Cardiac muscle cell (in vitro differentiated cells and primary cell): Measurements from ENCODE around the gene FNDC11. TPM values are rescaled to one million over a fixed set of nuclear protein-coding genes. Genes with fewer than 3 reads are reported as not detected.

ENCODE experiments used
- DNase-seq, 2 donors: peaks; one replicate each; pipeline versions ENCODE4 v3.0.0 to v3.0.0-alpha.2; 2010 to 2017; ENCODE audit warnings: low read depth in 1 of 2, low spot score in 1 of 2
- H3K27ac ChIP-seq: fragments of 200-600 bp; sonication (generic); 2 replicates; pipeline ENCODE4 v1.5.1; 2016
- H3K27me3 ChIP-seq: fragments of 200-600 bp; sonication (generic); 2 replicates; pipeline ENCODE4 v1.6.0; 2016; ENCODE audit warnings: control low read depth
- H3K36me3 ChIP-seq: fragments of 200-600 bp; sonication (generic); 2 replicates; pipeline ENCODE4 v1.5.1; 2016; ENCODE audit warnings: control low read depth
- H3K4me1 ChIP-seq: fragments of 200-600 bp; sonication (generic); 2 replicates; pipeline ENCODE4 v1.8.1; 2017; ENCODE audit warnings: low read depth, mild to moderate bottlenecking, mixed run types
- H3K4me3 ChIP-seq: fragments of 200-600 bp; sonication (generic); 2 replicates; pipeline ENCODE4 v1.5.1; 2016; ENCODE audit warnings: mild to moderate bottlenecking
- H3K9me3 ChIP-seq: fragments of 200-600 bp; sonication (generic); 2 replicates; pipeline ENCODE4 v1.5.1; 2017; ENCODE audit warnings: low read depth, mild to moderate bottlenecking, control low read depth
- polyA plus RNA-seq: library from polyadenylated mRNA; unstranded; fragments of >200 nt; fragmentation: Nextera tagmentation; extraction: Ambion mirVana; gene quantifications from 2 replicates; pipeline ENCODE4 v1.2.1, GENCODE V29; 2016
- total RNA-seq: library from RNA; depleted of rRNA; stranded (reverse); fragments of >200 nt; gene quantifications from 2 replicates; pipeline ENCODE4 v1.2.3, GENCODE V29; 2016
- TF ChIP-seq, protein P1 (sequence below): IDR thresholded peaks from 2 replicates; pipeline ENCODE4 v1.5.1; 2012; ENCODE audit warnings: low read depth, mild to moderate bottlenecking, low read length

The FNDC11 gene
- total and polyA plus RNA-seq, 2 experiments from 2014 or later: 0.09 to 3.4 TPM

DNA sequence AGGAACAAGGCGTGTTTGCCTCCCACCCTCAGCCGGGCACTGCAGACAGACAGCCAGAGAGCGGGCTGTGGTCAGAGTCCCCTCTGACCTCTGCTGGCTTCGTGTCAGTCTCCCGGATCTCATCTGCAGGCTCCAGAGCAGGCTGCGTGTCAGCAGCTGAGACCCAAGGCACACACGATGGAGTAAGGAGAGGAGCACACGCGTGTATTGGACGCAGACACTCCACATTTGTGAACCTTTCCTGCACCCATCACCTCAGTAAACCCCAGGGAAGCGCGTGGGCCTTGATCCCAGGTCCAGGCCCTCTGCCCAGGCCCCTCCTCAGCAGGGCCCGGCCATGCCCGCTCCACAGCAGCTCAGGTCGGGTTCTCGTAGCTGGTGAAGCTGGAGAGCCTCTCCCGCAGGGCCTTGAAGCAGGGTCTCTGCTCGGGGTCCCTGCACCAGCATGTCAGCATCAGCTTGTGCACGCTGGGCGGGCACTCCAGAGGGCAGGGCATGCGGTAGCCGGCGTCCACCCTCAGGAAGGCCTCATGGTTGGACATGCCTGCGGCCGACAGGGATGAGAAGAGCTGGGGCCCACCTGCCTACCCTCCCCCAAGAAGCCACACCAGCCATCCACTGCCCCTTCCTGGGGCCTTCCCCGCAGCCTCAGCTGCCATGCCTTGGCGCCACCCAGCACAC lies 24.6 kb upstream of the FNDC11 start:
- no peaks in the 10 kb centered on the region for H3K9me3 ChIP-seq
- H3K4me1 ChIP-seq: peaks cover 9% of the 10 kb centered on the region
- no peaks in the 10 kb centered on the region for H3K36me3 ChIP-seq
- no peak overlapping the region for H3K4me3 ChIP-seq
- TF ChIP-seq, protein P1, sequence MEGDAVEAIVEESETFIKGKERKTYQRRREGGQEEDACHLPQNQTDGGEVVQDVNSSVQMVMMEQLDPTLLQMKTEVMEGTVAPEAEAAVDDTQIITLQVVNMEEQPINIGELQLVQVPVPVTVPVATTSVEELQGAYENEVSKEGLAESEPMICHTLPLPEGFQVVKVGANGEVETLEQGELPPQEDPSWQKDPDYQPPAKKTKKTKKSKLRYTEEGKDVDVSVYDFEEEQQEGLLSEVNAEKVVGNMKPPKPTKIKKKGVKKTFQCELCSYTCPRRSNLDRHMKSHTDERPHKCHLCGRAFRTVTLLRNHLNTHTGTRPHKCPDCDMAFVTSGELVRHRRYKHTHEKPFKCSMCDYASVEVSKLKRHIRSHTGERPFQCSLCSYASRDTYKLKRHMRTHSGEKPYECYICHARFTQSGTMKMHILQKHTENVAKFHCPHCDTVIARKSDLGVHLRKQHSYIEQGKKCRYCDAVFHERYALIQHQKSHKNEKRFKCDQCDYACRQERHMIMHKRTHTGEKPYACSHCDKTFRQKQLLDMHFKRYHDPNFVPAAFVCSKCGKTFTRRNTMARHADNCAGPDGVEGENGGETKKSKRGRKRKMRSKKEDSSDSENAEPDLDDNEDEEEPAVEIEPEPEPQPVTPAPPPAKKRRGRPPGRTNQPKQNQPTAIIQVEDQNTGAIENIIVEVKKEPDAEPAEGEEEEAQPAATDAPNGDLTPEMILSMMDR: no peak
- H3K27ac ChIP-seq: no peak overlapping the region
- DNase-seq: no peak
- no peaks in the 10 kb centered on the region for H3K27me3 ChIP-seq

DNA sequence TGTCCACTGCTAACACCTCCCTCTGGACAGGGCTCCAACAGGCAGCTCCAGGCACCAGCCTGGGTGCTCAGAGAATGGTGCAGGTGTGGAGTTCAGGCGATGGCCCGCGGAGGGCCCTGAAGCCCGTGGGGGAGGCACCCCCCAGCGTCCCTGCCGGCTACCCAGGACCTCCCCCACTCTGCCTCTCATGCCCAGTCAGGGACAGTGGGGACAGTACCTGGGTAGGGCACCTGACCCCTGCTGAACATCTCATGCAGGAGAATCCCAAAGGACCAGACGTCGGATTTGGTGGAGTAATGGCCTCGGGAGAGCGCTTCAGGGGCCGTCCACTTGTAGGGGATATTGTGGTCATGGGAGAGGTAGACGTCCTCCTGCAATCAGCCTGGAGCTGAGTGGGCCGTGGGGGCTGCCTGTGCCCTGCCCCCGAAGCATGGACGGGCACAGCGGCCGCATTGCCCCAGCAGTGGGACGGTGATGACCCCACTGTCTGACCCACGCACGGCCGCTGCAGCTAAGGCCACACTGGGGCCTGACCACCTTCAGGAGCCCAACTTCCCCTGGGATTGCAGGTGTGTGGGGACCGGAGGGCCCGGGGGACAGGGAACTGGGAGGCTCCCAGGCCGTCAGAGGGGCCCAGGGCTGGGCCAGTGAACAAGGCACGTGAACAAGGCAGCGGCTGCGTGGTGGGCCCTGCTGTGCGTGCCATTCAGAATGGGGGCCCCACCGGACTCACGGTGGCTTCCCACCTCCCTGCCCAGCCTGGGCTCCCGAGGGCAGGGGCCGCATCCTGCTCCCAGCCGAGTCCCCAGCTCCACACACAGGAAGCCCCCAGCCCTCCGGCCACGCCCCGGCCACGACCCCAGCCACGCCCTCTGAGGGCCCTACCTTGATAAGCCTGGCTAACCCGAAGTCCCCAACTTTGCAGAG lies 23.8 kb upstream of the FNDC11 start:
- H3K36me3 ChIP-seq: no peaks in the 10 kb centered on the region
- no peak overlapping the region for H3K4me3 ChIP-seq
- no peak for DNase-seq
- no peaks in the 10 kb centered on the region for H3K27me3 ChIP-seq
- H3K9me3 ChIP-seq: no peaks in the 10 kb centered on the region
- no peak overlapping the region for H3K27ac ChIP-seq
- H3K4me1 ChIP-seq: peaks cover 11% of the 10 kb centered on the region
- TF ChIP-seq, protein P1: no peak

DNA sequence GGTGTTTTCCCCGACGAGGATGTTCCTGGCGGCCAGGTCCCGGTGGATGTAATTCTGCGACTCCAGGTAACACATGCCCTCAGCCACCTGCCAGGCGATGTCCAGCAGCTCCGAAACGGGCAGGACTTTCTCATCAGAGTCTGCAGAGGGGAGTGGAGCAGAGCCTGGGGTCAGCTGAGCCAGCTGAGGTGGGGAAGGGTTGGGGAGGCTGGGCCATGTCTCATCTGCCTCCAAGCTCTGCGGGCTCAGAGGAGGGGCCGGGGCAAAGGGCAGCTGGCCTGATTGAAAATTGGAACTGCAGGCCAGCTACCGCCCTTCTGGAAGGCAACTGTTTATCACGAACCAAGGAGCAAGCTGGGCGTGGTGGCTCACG lies 23.2 kb upstream of the FNDC11 start:
- H3K4me1 ChIP-seq: peaks cover 11% of the 10 kb centered on the region
- TF ChIP-seq, protein P1: no peak
- H3K27me3 ChIP-seq: no peaks in the 10 kb centered on the region
- no peaks in the 10 kb centered on the region for H3K9me3 ChIP-seq
- no peak overlapping the region for H3K4me3 ChIP-seq
- DNase-seq: no peak
- no peak overlapping the region for H3K27ac ChIP-seq
- no peaks in the 10 kb centered on the region for H3K36me3 ChIP-seq

DNA sequence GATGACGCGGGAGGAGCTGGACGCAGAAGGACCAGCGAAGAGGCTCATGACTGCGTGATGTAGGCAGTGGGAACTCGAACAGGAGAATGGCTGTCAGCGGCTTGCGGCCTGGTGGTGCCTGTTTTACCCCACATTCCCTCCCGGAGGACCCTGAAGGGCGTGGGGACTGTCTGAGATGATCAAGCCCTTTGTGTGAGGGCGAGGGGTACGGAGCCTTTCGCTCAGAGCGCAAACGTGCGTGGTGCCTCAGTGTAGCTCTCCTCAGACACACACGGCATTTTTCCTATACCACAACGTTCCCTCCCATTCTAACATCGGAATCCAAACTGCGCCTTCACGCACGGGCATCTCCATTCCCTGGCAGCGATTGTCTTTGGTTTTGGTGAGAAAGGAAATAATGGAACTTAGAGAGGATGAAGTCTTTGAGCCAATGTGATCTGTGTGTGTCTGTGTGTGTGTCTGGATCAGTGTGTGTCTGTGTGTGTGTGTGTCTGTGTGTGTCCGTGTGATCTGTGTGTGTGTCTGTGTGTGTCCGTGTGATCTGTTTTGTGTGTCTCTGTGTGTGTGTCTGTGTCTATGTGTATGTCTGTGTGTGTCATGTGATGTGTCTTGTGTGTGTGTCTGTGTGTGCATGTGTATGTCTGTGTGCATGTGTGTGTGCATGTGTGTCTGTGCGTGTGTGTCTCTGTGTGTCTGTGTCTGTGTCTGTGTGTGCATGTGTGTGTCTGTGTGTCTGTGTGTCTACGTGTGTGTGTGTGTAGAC lies 22.1 kb upstream of the FNDC11 start:
- TF ChIP-seq, protein P1: no peak

DNA sequence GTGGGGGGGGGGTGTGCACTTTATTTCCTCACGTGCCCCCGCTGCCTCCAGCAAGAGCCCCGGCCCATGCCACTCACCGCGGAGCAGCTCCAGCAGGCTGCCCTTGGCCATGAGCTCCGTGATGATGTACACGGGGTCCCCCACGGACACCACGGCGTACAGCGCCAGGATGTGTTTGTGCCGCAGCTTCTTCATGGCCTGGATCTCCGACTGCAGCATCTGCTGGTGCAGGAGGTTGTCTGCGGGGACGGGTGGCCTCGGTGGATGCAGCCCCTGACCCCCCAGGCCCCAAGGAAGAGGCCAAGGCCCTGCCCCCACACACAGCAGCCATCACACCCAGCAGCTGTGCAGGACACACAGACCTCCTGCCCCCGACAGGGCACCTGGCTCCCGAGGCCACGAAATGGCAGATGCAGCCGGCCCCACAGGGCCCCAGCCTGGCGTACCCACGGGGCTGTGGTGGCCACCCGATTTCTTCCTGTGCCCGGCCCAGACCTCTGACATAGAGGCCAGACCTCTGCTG lies 21.4 kb upstream of the FNDC11 start:
- H3K4me3 ChIP-seq: no peak overlapping the region
- DNase-seq: no peak
- H3K27ac ChIP-seq: no peak overlapping the region
- H3K4me1 ChIP-seq: peaks cover 11% of the 10 kb centered on the region
- H3K36me3 ChIP-seq: no peaks in the 10 kb centered on the region
- TF ChIP-seq, protein P1: no peak
- no peaks in the 10 kb centered on the region for H3K27me3 ChIP-seq
- H3K9me3 ChIP-seq: no peaks in the 10 kb centered on the region

More for the DNA sequence above, 22.1 kb upstream of the FNDC11 start:
- H3K4me1 ChIP-seq: peaks cover 11% of the 10 kb centered on the region
- H3K36me3 ChIP-seq: no peaks in the 10 kb centered on the region
- no peak overlapping the region for H3K27ac ChIP-seq
- H3K9me3 ChIP-seq: no peaks in the 10 kb centered on the region
- no peaks in the 10 kb centered on the region for H3K27me3 ChIP-seq
- H3K4me3 ChIP-seq: no peak overlapping the region
- DNase-seq: no peak
